ENCODE data around the gene NHERF1.

NHERF1 gene

DNA sequence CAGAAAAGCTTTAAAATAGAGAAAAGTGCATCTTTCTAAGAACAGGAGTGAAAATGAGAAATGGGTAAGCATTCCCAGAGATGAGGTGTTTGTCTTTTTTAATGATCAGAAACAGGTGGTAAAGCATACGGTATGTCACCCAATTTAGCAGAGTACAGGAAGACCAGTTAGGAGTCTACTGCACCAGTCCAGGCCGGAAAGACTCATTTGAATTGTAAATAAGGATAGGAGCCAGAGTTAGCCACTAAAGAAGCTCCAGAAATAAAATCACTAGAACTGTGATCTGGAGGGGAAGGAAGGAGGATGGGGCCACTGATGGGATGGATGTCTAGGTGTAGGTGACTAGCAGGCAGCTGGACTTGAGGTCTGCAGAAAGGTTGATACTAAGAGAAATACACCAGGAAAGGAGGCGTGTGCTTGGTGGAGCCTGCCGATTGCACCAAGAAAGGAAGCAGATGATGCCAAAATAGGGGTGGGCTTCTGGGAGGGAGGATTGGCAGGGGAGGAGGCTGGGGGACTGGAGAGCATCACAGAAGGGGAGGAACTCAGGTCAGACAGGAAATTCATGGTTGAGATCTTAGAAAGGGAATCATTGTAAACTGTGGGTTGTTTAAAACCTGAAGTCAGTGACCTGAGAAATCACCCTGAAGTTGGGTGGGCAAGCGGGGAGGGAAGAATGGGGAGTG lies 35.8 kb downstream of the NHERF1 start:
- no peak for DNase-seq (ENCODE audit: low spot score)
- H3K36me3 Mint-ChIP-seq (ENCODE audit: low read depth) = peaks cover 36% of the 10 kb centered on the region
- no peak overlapping the region for H3K4me3 Mint-ChIP-seq
- peak overlapping the region; percentile 38 for H3K27ac Mint-ChIP-seq
- no peaks in the 10 kb centered on the region for H3K27me3 Mint-ChIP-seq (ENCODE audit: low read depth)
- no peaks in the 10 kb centered on the region for H3K9me3 Mint-ChIP-seq
- peaks cover 53% of the 10 kb centered on the region for H3K4me1 Mint-ChIP-seq (ENCODE audit: low read depth)

DNA sequence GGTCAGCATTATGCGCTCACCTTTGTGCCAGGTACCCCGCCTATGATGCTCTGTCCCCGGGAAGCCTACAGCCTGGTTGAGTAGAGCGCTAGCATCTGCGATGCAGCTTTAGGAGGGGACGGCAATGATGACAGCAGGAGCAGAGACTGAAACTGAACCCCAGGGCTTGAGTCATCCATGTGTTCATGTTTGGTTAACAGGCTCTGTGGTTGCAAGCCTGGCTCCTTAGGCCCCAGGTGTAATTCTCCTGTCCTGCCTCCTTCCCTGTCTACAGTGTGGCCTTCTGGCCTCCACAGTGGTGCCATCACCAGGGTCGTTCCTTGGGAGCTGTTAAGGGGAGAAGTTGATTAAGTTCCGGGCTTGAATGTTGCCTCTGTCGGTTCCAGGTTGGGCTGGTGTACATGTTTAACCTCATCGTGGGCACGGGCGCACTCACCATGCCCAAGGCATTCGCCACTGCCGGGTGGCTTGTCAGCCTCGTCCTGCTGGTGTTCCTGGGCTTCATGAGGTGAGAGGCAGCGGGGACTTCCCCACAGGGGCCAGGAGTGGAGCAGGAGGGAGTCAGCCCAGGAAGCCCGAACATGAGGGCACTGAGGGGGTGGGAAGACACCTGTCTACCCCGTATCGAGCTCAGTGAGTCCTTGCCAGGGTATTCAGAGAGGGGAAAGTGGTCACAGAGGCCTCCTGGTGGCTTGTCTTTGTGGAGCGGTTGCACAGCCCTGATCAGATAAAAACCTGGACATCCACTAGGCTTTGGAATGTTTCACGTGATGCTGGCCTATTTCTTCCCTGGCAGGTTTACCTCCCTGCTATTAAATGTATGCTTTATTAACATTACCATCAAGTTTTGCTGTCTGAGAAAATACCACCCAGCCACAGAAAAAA lies 36.9 kb downstream of the NHERF1 start:
- Mint-ChIP-seq H3K4me3 (peak overlapping the region; percentile 32), H3K27me3 (ENCODE audit: low read depth) (no peaks in the 10 kb centered on the region), H3K36me3 (ENCODE audit: low read depth) (peaks cover 37% of the 10 kb centered on the region), H3K27ac (peak overlapping the region; percentile 68), H3K9me3 (no peaks in the 10 kb centered on the region), H3K4me1 (ENCODE audit: low read depth) (peaks cover 44% of the 10 kb centered on the region)
- peak; percentile 27 for DNase-seq (ENCODE audit: low spot score)

DNA sequence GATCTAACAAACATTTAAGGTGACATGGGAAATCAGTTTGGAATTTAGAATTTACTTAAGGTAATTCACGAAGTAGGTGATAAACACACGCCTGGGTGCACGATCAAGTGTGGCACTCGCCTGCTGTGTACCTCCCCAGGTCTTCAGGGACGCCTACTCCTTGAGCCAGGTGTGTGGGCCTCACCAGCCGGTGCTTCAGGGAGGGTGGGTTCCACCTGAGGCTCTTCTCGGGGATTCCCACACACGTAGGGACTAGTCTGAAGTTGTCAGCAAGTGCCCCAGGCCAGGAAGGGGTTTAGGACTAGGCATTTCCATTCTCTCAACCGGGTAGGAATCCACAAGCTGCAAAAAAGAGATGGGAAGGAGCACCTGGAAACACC lies 37.5 kb downstream of the NHERF1 start:
- Mint-ChIP-seq H3K27ac (no peak overlapping the region), H3K36me3 (ENCODE audit: low read depth) (peaks cover 41% of the 10 kb centered on the region), H3K27me3 (ENCODE audit: low read depth) (no peaks in the 10 kb centered on the region), H3K4me1 (ENCODE audit: low read depth) (peaks cover 44% of the 10 kb centered on the region), H3K9me3 (no peaks in the 10 kb centered on the region), H3K4me3 (no peak overlapping the region)
- DNase-seq (ENCODE audit: low spot score) = no peak

DNA sequence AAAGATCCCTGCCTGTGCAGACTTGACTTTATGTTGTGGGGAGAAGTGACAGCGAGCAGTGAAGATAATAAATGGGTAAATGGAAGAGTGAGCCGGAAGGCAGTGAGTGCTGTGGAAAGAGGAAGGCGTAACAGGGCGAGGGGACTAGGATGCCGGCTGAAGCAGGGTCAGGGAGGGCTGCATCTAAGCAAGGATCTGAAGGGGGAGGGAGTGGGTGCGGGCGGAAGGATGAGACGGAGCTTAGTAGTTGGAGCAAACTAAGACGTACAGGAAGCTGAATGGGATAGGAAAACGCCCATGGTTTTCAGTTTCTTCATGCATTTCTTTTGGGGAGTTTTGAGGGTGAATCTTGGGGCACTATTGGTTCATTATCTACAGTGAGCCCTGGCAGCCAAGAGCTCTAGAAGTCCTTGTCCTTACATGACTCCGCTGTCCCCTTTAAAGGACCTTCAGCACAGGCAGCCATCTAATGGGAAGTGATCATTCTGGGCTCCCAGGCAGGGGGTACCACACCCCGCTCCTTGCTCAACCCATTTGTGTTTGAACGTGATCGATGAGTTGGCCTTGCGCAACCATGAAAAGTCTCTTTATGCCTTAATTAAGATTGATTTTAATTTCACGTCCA lies 38.1 kb downstream of the NHERF1 start:
- Mint-ChIP-seq H3K4me1 (ENCODE audit: low read depth) (peaks cover 43% of the 10 kb centered on the region), H3K4me3 (peak overlapping the region; percentile 3), H3K27ac (peak overlapping the region; percentile 41), H3K27me3 (ENCODE audit: low read depth) (no peaks in the 10 kb centered on the region), H3K9me3 (no peaks in the 10 kb centered on the region), H3K36me3 (ENCODE audit: low read depth) (peaks cover 42% of the 10 kb centered on the region)
- no peak for DNase-seq (ENCODE audit: low spot score)

DNA sequence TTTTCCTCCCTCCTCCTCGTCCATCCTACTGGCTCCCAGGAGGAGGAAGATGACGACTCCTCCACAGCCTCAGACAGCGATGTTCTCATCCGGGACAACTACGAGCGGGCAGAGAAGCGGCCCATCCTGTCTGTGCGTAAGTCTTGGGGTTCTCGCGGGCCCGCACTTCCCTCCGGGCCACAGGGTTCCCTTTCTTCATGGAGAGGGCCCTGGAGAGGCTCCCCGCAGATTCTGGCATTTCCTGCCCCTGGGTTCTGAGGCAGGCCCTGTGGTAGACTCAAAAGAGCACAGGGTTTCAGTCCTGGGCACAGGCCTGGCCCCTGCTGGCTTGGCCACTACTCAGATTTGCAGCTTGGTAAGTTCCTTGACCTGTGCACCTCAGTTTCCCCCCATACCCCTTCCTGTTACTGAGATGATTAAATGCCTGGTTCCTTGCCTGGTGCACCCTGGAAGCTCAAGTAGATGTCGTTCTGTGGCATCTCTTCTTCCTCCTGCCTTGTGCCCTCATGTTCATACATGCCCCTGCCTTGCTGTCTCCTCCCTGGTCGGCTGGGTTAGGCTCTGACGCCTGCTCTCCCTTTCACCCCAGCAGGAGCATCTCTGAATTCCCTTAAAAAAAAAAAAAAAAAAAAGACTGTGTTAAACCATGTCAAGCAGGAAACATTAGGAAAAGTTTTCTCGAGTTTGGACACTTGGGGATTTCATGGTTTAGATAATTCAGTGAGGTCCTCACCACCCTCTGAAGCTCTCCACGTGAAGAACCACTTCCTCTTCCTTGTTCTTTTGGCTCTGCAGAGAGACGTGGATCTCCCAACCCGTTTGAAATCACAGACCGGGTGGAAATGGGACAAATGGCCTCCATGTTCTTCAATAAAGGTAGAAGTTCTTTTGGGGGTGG lies 42.0 kb downstream of the NHERF1 start:
- Mint-ChIP-seq H3K4me1 (ENCODE audit: low read depth) (peaks cover 22% of the 10 kb centered on the region), H3K27me3 (ENCODE audit: low read depth) (no peaks in the 10 kb centered on the region)

DNA sequence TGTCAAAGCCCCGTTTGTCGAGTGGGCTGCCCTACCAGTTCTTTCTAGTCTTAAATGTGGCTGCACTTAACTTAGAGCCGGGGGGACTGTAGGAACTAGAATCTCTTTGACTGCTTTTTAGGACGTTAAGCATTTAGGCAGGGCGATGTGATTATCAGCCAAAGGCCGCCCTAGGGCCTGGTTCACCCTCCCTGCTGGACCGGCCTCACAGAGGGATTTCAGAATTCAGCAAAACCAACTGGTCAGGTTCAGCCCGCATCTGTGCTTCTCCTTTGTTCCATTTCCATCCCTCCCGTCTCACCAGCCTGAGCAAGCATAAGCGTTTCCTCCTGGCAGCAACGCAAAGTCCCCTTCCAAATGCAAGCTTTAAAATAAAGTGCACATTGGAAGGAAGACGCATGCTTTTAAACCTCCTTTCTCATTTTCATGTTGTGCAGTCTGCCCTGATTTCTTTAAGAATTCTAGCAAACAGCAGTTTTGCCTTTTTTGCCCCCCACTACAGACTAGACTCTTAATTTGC lies 44.2 kb downstream of the NHERF1 start:
- H3K9me3 Mint-ChIP-seq = no peaks in the 10 kb centered on the region
- no peak for DNase-seq (ENCODE audit: low spot score)
- H3K27me3 Mint-ChIP-seq (ENCODE audit: low read depth) = no peaks in the 10 kb centered on the region
- H3K4me3 Mint-ChIP-seq = no peak overlapping the region
- no peak overlapping the region for H3K27ac Mint-ChIP-seq
- H3K36me3 Mint-ChIP-seq (ENCODE audit: low read depth) = peaks cover 34% of the 10 kb centered on the region
- H3K4me1 Mint-ChIP-seq (ENCODE audit: low read depth) = peaks cover 17% of the 10 kb centered on the region

More for the DNA sequence above, 42.0 kb downstream of the NHERF1 start:
- H3K9me3 Mint-ChIP-seq = no peaks in the 10 kb centered on the region
- no peak for DNase-seq (ENCODE audit: low spot score)
- H3K4me3 Mint-ChIP-seq = peak overlapping the region; percentile 58
- H3K27ac Mint-ChIP-seq = peak overlapping the region; percentile 64
- peaks cover 35% of the 10 kb centered on the region for H3K36me3 Mint-ChIP-seq (ENCODE audit: low read depth)

DNA sequence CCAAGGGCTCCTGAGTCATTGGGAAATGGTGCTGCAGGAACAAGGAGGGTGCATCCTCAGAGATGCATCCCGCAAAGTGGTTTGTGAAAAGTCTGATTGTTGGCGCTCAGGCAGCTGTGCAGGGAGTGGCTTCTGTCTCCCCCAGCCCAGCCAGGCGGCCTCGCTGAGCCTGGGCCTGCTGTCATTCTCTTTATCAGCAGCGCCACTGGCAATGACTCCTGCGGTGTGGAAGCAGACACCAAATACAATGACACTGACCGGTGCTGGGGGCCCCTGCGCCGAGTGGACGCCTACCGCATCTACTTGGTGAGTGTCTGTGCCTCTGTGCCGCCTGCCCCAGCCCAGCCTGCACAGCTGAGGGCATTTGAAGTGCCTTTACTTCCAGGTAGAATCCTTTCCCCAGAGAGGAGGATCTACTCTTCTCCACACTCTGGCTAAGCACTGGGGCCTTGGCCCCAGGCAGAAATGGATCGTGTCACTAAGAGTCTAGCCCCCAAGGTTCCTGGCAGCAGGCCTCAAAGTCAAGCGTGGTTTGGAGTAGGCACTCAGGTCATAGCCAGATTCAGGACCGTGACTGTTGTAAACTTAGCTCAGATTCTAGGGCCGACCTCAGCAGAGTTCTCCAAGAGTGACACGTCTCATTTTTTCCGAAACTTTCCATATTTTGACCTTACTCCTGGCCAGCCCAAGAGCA lies 47.0 kb downstream of the NHERF1 start:
- Mint-ChIP-seq H3K4me3 (no peak overlapping the region), H3K9me3 (no peaks in the 10 kb centered on the region), H3K27me3 (ENCODE audit: low read depth) (no peaks in the 10 kb centered on the region), H3K27ac (no peak overlapping the region), H3K4me1 (ENCODE audit: low read depth) (peaks cover 15% of the 10 kb centered on the region), H3K36me3 (ENCODE audit: low read depth) (peaks cover 38% of the 10 kb centered on the region)
- no peak for DNase-seq (ENCODE audit: low spot score)

DNA sequence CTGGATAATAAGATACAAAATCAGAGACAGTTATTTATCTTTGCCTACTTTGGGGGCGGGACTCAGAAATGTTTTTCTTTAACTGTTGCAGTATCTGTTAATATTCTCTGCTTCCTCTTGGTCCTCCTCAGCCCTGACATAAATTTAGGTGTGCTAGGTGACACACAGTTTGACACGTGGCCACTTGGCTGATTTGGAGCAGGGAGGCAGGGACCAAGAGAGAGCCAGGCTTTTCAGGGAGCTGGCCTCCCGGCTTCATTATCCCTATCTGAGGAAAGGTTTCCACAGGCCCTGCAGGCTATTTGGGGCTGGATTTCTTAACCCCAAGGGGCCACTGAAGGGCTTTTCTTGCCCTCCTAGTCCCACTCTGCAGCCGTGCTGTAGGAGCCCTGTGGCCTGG lies 47.8 kb downstream of the NHERF1 start:
- no peak overlapping the region for H3K27ac Mint-ChIP-seq
- no peaks in the 10 kb centered on the region for H3K27me3 Mint-ChIP-seq (ENCODE audit: low read depth)
- no peak for DNase-seq (ENCODE audit: low spot score)
- H3K4me1 Mint-ChIP-seq (ENCODE audit: low read depth) = peaks cover 9% of the 10 kb centered on the region
- no peaks in the 10 kb centered on the region for H3K9me3 Mint-ChIP-seq
- no peak overlapping the region for H3K4me3 Mint-ChIP-seq
- H3K36me3 Mint-ChIP-seq (ENCODE audit: low read depth) = peaks cover 33% of the 10 kb centered on the region

DNA sequence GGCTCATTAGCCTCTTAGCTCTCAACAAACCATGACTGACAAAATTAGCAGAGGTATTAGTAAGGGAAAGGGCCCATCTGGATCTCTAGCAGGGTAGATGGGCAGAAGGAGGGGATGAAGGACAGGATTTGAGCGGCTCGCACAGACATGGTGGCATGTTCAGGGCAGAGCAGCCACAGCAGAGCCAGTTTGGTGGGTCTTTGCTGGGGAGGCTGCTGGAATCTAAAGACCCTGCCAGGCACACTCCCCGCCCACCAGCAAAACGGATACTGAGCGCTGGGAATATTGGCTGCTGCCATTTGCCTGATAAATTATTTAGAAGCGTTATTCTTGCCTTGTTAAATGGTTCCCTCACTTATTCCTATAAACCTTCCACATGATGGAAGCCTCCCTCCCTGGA lies 48.4 kb downstream of the NHERF1 start:
- Mint-ChIP-seq H3K27me3 (ENCODE audit: low read depth) (no peaks in the 10 kb centered on the region), H3K27ac (no peak overlapping the region), H3K4me3 (no peak overlapping the region), H3K4me1 (ENCODE audit: low read depth) (peaks cover 4% of the 10 kb centered on the region), H3K36me3 (ENCODE audit: low read depth) (peaks cover 29% of the 10 kb centered on the region), H3K9me3 (no peaks in the 10 kb centered on the region)
- no peak for DNase-seq (ENCODE audit: low spot score)

DNA sequence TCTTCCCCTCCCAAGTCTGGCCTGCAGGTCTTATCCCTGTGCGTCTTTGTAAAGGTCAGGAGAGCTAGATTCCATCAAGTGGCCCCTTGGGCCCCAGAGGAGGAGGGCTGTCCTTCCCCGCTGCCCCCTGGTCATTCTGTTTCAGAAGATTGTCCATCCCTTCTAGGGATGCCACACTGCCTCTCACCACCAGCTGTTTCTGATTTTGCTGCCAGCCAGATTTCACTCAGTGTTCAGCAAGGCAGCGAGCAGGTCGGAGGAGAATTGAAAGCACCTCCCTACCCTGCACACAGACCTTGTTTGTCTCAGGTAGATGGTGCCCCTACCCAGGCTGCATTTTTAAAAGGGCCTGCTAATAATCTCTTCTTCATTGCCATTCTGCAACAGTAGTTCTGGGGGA lies 49.4 kb downstream of the NHERF1 start:
- no peak overlapping the region for H3K27ac Mint-ChIP-seq
- H3K4me1 Mint-ChIP-seq (ENCODE audit: low read depth) = peaks cover 4% of the 10 kb centered on the region
- no peaks in the 10 kb centered on the region for H3K9me3 Mint-ChIP-seq
- H3K36me3 Mint-ChIP-seq (ENCODE audit: low read depth) = peaks cover 30% of the 10 kb centered on the region
- H3K4me3 Mint-ChIP-seq = no peak overlapping the region
- no peaks in the 10 kb centered on the region for H3K27me3 Mint-ChIP-seq (ENCODE audit: low read depth)
- DNase-seq (ENCODE audit: low spot score) = no peak

DNA sequence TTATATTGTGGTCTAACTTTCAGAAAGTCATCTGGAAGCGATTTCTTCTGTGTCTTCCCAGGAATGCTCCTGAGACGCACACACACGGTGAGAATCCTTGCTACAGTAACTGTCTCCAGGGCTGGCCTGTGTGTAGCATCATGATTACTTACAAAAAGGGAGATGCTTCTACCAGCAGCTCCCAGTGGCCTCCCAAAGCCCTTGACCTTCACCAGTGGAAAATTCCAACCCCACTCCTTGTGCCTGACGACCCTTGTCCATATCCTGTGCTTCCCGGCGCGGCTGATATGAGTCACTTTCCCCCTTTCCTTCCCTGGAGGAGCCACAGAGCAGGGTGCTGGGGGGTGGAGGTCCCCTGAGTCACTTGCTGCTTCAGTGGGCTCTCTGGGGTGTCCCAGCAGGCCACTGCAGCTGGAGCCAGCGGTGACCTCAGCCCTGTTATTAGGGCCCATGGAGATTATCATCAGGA lies 49.8 kb downstream of the NHERF1 start:
- H3K4me3 Mint-ChIP-seq = no peak overlapping the region
- no peaks in the 10 kb centered on the region for H3K27me3 Mint-ChIP-seq (ENCODE audit: low read depth)
- DNase-seq (ENCODE audit: low spot score) = no peak
- no peaks in the 10 kb centered on the region for H3K9me3 Mint-ChIP-seq
- H3K27ac Mint-ChIP-seq = no peak overlapping the region
- peaks cover 4% of the 10 kb centered on the region for H3K4me1 Mint-ChIP-seq (ENCODE audit: low read depth)
- H3K36me3 Mint-ChIP-seq (ENCODE audit: low read depth) = peaks cover 26% of the 10 kb centered on the region

DNA sequence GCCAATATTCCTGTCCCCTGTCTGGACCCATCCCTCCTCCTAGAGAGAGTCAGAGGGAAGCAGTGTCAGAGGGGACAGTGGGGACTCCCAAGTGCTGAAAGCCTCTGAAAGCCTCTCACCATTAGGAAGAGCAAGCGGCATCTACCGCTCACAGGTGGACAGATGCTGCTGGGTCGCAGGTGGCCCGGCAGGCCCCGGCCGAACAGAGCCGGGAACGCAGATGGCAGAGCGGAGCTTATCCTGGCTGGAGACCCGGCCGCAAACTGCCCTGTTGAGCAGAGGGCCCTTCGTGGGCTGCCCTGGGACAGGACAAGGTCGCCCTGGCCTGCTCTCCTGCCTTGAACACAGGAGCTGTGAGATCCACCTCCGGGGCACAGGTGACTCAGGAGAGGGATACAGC lies 50.7 kb downstream of the NHERF1 start:
- H3K36me3 Mint-ChIP-seq (ENCODE audit: low read depth) = peaks cover 26% of the 10 kb centered on the region
- no peak for DNase-seq (ENCODE audit: low spot score)
- H3K27me3 Mint-ChIP-seq (ENCODE audit: low read depth) = no peaks in the 10 kb centered on the region
- no peak overlapping the region for H3K4me3 Mint-ChIP-seq
- no peak overlapping the region for H3K27ac Mint-ChIP-seq
- no peaks in the 10 kb centered on the region for H3K9me3 Mint-ChIP-seq
- peaks cover 4% of the 10 kb centered on the region for H3K4me1 Mint-ChIP-seq (ENCODE audit: low read depth)

DNA sequence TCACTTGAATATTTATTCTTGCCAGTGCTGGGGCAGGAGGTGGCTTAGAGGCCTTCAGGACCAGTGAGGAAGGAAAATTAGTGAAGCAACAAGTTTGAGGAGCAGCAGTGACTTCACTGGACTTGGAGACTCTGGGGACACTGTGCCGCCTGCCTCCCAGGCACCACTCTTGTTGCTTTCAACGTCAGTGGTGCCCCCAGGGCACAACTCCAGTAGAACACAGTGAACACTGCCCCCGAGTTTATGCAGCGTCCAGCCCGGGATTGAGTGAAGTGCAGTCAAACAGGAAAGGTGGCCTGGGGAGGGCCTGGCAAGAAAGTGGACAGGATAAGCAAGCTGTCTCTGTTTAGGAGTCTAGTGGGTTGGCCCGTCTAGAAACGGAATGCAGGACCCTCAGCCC lies 52.1 kb downstream of the NHERF1 start:
- Mint-ChIP-seq H3K27ac (no peak overlapping the region), H3K4me3 (no peak overlapping the region), H3K9me3 (no peaks in the 10 kb centered on the region), H3K36me3 (ENCODE audit: low read depth) (peaks cover 19% of the 10 kb centered on the region), H3K4me1 (ENCODE audit: low read depth) (peaks cover 4% of the 10 kb centered on the region), H3K27me3 (ENCODE audit: low read depth) (no peaks in the 10 kb centered on the region)
- no peak for DNase-seq (ENCODE audit: low spot score)
